Stomach smooth muscle (tissue), 2 donors: ENCODE results near the gene RIOK1.
A peak's percentile ranks its signal among the peaks of the same experiment; 100 is the strongest.

Source experiments
- H3K27ac ChIP-seq: one replicate; pipeline ENCODE4 v1.7.0; 2013; ENCODE audit warnings: mild to moderate bottlenecking, low read length, inconsistent platforms
- H3K27me3 ChIP-seq, 2 donors: one replicate each; pipeline ENCODE4 v1.7.0; 2013; ENCODE audit warnings: low read length in 2 of 2; ENCODE audit not compliant: insufficient read depth in 2 of 2, control insufficient read depth in 1 of 2
- H3K36me3 ChIP-seq, 2 donors: one replicate each; pipeline ENCODE4 v1.7.0; 2013; ENCODE audit warnings: low read length in 2 of 2; ENCODE audit not compliant: control insufficient read depth in 2 of 2, insufficient read depth in 2 of 2
- H3K4me1 ChIP-seq: one replicate; pipeline ENCODE4 v1.7.0; 2013; ENCODE audit warnings: low read length; ENCODE audit not compliant: control insufficient read depth, insufficient read depth
- H3K4me3 ChIP-seq, 2 donors: one replicate each; pipeline ENCODE4 v1.7.0; 2013; ENCODE audit warnings: low read length in 2 of 2
- H3K9ac ChIP-seq, 2 donors: one replicate each; pipeline ENCODE4 v1.7.0; 2013; ENCODE audit warnings: low read length in 2 of 2, mild to moderate bottlenecking in 1 of 2
- H3K9me3 ChIP-seq, 2 donors: one replicate each; pipeline ENCODE4 v1.7.0; 2013; ENCODE audit warnings: low read length in 2 of 2; ENCODE audit not compliant: control insufficient read depth in 2 of 2
- donor health status: healthy.
- donor health status: Pancreatic carcinoma.

The RIOK1 gene

GRCh38 chr6:7377961-7378360 is 11.6 kb upstream of the RIOK1 start:
- H3K27me3 ChIP-seq = no peaks in the 10 kb centered on the region
- H3K4me3 ChIP-seq = no peak overlapping the region
- no peak overlapping the region for H3K27ac ChIP-seq
- H3K9me3 ChIP-seq = no peaks in the 10 kb centered on the region
- no peak overlapping the region for H3K9ac ChIP-seq
- no peaks in the 10 kb centered on the region for H3K4me1 ChIP-seq
- no peaks in the 10 kb centered on the region for H3K36me3 ChIP-seq

DNA sequence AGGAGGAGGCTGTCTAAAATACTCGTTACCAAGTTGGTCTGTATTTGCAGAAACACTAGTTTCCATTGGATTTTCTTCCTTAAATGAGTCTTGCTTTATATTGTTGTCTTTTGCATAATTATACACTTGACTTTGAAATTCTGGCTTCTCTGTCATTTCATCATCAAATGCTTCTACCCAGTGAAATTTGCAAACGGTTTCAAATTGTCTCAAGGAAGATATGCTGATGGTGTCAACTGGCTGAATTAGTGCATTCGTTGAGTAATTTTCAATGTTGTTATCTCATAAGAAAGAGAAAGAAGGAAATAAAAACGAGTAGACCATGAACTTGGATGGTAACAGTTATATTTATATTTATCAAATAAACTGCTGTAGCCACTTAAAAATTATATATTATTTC is 10.9 kb upstream of the RIOK1 start:
- Histone ChIP-seq H3K9me3 (no peaks in the 10 kb centered on the region), H3K36me3 (no peaks in the 10 kb centered on the region), H3K4me1 (no peaks in the 10 kb centered on the region), H3K27me3 (no peaks in the 10 kb centered on the region), H3K27ac (no peak overlapping the region), H3K4me3 (no peak overlapping the region), H3K9ac (no peak overlapping the region)

- H3K27ac ChIP-seq = no peak overlapping the region
- no peaks in the 10 kb centered on the region for H3K27me3 ChIP-seq
- H3K9ac ChIP-seq = no peak overlapping the region
- H3K4me3 ChIP-seq = no peak overlapping the region
- H3K36me3 ChIP-seq = no peaks in the 10 kb centered on the region
- H3K4me1 ChIP-seq = no peaks in the 10 kb centered on the region
- H3K9me3 ChIP-seq = no peaks in the 10 kb centered on the region
These were observed 8.5 kb upstream of the RIOK1 start for GRCh38 chr6:7381092-7381491.

DNA sequence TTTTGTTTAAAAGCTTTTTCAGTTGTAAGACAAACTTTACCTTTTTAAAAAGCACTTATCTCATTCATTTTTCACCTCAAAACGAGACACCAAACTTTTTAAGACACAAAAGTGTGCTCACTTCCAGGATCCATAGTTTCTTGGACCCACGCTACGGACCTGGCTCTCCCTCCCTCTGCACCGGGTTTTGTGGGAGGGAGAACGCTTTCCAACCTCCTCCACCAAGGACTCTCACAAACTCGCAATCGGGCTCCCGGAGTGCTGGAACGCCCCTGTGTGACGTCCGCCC is 502 bp upstream of the RIOK1 start:
- peak overlapping the region; percentile 92 for H3K27ac ChIP-seq
- H3K27me3 ChIP-seq = no peaks in the 10 kb centered on the region
- peak overlapping the region; percentile 93 to 97 for H3K9ac ChIP-seq
- H3K4me3 ChIP-seq = peak overlapping the region; percentile 74 to 97
- H3K36me3 ChIP-seq = peaks cover 0 to 5% of the 10 kb centered on the region in 2 donors
- peaks cover 19% of the 10 kb centered on the region for H3K4me1 ChIP-seq
- H3K9me3 ChIP-seq = no peaks in the 10 kb centered on the region

- Histone ChIP-seq H3K27ac (peak overlapping the region; percentile 92), H3K9me3 (no peaks in the 10 kb centered on the region), H3K4me3 (peak overlapping the region; percentile 74 to 97), H3K27me3 (no peaks in the 10 kb centered on the region), H3K9ac (peak overlapping the region; percentile 93 to 97), H3K36me3 (peaks cover 3 to 7% of the 10 kb centered on the region in 2 donors), H3K4me1 (peaks cover 19% of the 10 kb centered on the region)
These were observed 744 bp downstream of the RIOK1 start for GRCh38 chr6:7390226-7390878.

- H3K4me1 ChIP-seq = peaks cover 19% of the 10 kb centered on the region
- H3K9me3 ChIP-seq = no peaks in the 10 kb centered on the region
- H3K27ac ChIP-seq = no peak overlapping the region
- no peaks in the 10 kb centered on the region for H3K27me3 ChIP-seq
- H3K36me3 ChIP-seq = peaks cover 6 to 7% of the 10 kb centered on the region in 2 donors
- peak overlapping the region in 1 of 2 donors; percentile 93 for H3K9ac ChIP-seq
- peak overlapping the region in 1 of 2 donors; percentile 74 for H3K4me3 ChIP-seq
These were observed 1.5 kb downstream of the RIOK1 start for GRCh38 chr6:7391151-7391550.

GRCh38 chr6:7392402-7392801 is 2.8 kb downstream of the RIOK1 start:
- Histone ChIP-seq H3K9ac (no peak overlapping the region), H3K4me1 (peaks cover 19% of the 10 kb centered on the region), H3K27ac (no peak overlapping the region), H3K27me3 (no peaks in the 10 kb centered on the region), H3K36me3 (peaks cover 8 to 9% of the 10 kb centered on the region in 2 donors), H3K9me3 (no peaks in the 10 kb centered on the region), H3K4me3 (no peak overlapping the region)

DNA sequence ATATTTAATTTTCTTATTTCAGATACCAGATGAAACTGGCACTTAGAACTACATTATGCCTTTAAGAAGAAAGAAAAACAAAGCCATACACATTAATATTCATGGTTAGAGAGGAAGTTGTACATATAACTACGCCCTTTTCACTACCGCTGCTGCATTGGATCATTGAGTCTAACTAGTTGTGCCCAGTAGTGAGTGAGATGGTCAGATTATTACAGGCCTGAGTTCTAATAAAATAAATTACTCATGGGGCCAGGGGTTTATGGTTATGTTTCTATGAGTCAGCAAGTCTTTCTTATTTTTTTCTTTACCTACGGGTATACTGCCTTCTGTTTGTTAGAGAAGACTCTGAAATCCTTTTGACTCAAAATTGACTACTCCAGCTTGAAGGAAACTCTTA is 11.5 kb downstream of the RIOK1 start:
- H3K27me3 ChIP-seq = no peaks in the 10 kb centered on the region
- peaks cover 16 to 40% of the 10 kb centered on the region in 2 donors for H3K36me3 ChIP-seq
- H3K4me3 ChIP-seq = no peak overlapping the region
- no peak overlapping the region for H3K27ac ChIP-seq
- H3K9ac ChIP-seq = no peak overlapping the region
- no peaks in the 10 kb centered on the region for H3K4me1 ChIP-seq
- H3K9me3 ChIP-seq = no peaks in the 10 kb centered on the region

GRCh38 chr6:7402716-7403115 is 13.1 kb downstream of the RIOK1 start:
- peaks cover 19 to 48% of the 10 kb centered on the region in 2 donors for H3K36me3 ChIP-seq
- H3K4me1 ChIP-seq = no peaks in the 10 kb centered on the region
- no peak overlapping the region for H3K27ac ChIP-seq
- no peaks in the 10 kb centered on the region for H3K9me3 ChIP-seq
- H3K9ac ChIP-seq = no peak overlapping the region
- H3K27me3 ChIP-seq = no peaks in the 10 kb centered on the region
- H3K4me3 ChIP-seq = no peak overlapping the region

DNA sequence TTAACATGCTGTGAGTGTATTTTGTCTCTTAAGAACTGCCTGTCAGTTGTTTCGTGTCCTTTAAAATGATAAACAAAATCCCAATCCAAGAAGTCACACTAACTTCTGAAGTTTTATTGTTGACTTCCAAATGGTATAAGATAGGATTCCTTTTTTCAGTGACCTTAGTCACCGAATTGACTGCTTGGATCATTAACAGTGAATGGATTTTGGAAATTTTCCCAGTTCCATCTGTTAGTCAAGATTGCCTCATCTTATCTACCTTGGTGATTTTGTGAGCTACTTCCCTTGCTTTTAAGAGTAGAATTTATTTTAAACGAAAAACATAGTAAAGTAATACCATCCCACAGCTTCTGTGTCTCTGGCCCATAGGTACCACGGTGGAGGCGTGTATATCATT is 14.9 kb downstream of the RIOK1 start:
- H3K27ac ChIP-seq = no peak overlapping the region
- H3K4me1 ChIP-seq = no peaks in the 10 kb centered on the region
- no peak overlapping the region for H3K4me3 ChIP-seq
- no peaks in the 10 kb centered on the region for H3K27me3 ChIP-seq
- H3K9ac ChIP-seq = no peak overlapping the region
- H3K36me3 ChIP-seq = peaks cover 21 to 50% of the 10 kb centered on the region in 2 donors
- H3K9me3 ChIP-seq = no peaks in the 10 kb centered on the region

DNA sequence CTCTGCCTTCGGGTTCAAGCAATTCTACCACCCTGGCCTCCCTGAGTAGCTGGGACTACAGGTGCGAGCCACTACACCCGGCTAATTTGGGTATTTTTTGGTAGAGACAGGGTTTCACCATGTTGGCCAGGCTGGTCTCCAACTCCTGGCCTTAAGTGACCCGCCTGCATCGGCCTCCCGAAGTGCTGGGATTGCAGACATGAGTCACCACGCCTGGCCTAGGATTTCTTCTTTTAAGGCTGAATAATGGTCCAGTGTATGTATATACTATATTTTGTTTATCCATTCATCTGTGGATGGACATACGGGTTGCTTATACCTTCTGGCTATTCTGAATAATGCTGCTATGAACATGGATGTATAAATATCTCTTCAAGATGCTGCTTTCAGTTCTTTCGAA is 17.1 kb downstream of the RIOK1 start:
- H3K9ac ChIP-seq = no peak overlapping the region
- no peak overlapping the region for H3K27ac ChIP-seq
- H3K36me3 ChIP-seq = peaks cover 33 to 55% of the 10 kb centered on the region in 2 donors
- no peaks in the 10 kb centered on the region for H3K9me3 ChIP-seq
- H3K4me3 ChIP-seq = no peak overlapping the region
- H3K27me3 ChIP-seq = no peaks in the 10 kb centered on the region
- no peaks in the 10 kb centered on the region for H3K4me1 ChIP-seq
